IMR-90 (cell line): ENCODE data around the gene RERE. TPM values are rescaled to one million over a fixed set of nuclear protein-coding genes. Genes with fewer than 3 reads are reported as not detected.

Source experiments
- ATAC-seq: fragments of 200-7000 bp; cut with Tn5 transposase; 2 replicates; pipeline ENCODE4 v1.9.1; 2020; ENCODE audit warnings: low read depth, mild to moderate bottlenecking, moderate library complexity
- BruUV-seq: library from RNA; stranded (reverse); fragments of 400-500 nt; replicated peaks from 2 replicates; lab custom pipeline; 2021; lab: Mats Ljungman, UMichigan
- CTCF ChIA-PET: fragments of 300-600 bp; formaldehyde crosslinking; extraction: SDS; loops from one replicate; lab custom pipeline; 2021; ENCODE audit warnings: antibody characterized with exemption; lab: Yijun Ruan, JAX
- POLR2A ChIA-PET: fragments of 300-600 bp; sonication (Branson Sonifier 250); formaldehyde crosslinking; loops from one replicate; lab custom pipeline; 2022; ENCODE audit warnings: antibody characterized with exemption; ENCODE audit not compliant: unreplicated experiment; lab: Charles Lee
- DNase-seq: peaks from one replicate; pipeline ENCODE4 v3.0.0; 2013
- H2AFZ ChIP-seq: replicated peaks from 2 replicates; pipeline ENCODE3; 2013; ENCODE audit warnings: low read length, mild to moderate bottlenecking; ENCODE audit not compliant: poor library complexity
- H2AK5ac ChIP-seq: 2 replicates; pipeline ENCODE4 v1.6.1; 2013; ENCODE audit warnings: low read depth, low read length, inconsistent platforms
- H2AK9ac ChIP-seq: replicated peaks from 2 replicates; pipeline ENCODE3; 2013; ENCODE audit warnings: mild to moderate bottlenecking, low read depth, low read length, moderate library complexity; ENCODE audit not compliant: poor library complexity
- H2BK120ac ChIP-seq: 2 replicates; pipeline ENCODE4 v1.6.1; 2013; ENCODE audit warnings: low read depth, low read length, inconsistent platforms
- H2BK15ac ChIP-seq: 3 replicates; pipeline ENCODE4 v1.6.1; 2013; ENCODE audit warnings: low read depth, low read length, inconsistent platforms
- H2BK20ac ChIP-seq: 2 replicates; pipeline ENCODE4 v1.6.1; 2013; ENCODE audit warnings: low read depth, mild to moderate bottlenecking, inconsistent platforms, low read length, moderate library complexity
- H2BK5ac ChIP-seq: 2 replicates; pipeline ENCODE4 v1.6.1; 2013; ENCODE audit warnings: mild to moderate bottlenecking, low read depth, low read length, inconsistent platforms; ENCODE audit not compliant: poor library complexity, severe bottlenecking
- H3K14ac ChIP-seq: replicated peaks from 2 replicates; pipeline ENCODE4 v1.6.1; 2013; ENCODE audit warnings: low read depth, low read length, inconsistent platforms
- H3K18ac ChIP-seq: 2 replicates; pipeline ENCODE4 v1.6.1; 2013; ENCODE audit warnings: low read depth, low read length, control low read depth
- H3K23ac ChIP-seq: 2 replicates; pipeline ENCODE4 v1.6.1; 2013; ENCODE audit warnings: low read depth, low read length, inconsistent platforms
- H3K27ac ChIP-seq: 2 replicates; pipeline ENCODE4 v1.5.1; 2013; ENCODE audit warnings: mild to moderate bottlenecking, control low read depth, low read length; ENCODE audit not compliant: insufficient read depth
- H3K27me3 ChIP-seq: 2 replicates; pipeline ENCODE4 v1.6.1; 2013; ENCODE audit warnings: low read length; ENCODE audit not compliant: control insufficient read depth, insufficient read depth
- H3K36me3 ChIP-seq: 2 replicates; pipeline ENCODE4 v1.6.1; 2013; ENCODE audit warnings: low read length, mixed read lengths; ENCODE audit not compliant: control insufficient read depth, insufficient read depth
- H3K4ac ChIP-seq: 2 replicates; pipeline ENCODE4 v1.6.1; 2013; ENCODE audit warnings: low read depth, low read length, inconsistent platforms
- H3K4me1 ChIP-seq: 2 replicates; pipeline ENCODE4 v1.6.1; 2013; ENCODE audit warnings: low read length, mixed read lengths; ENCODE audit not compliant: control insufficient read depth, insufficient read depth
- H3K4me2 ChIP-seq: 2 replicates; pipeline ENCODE4 v1.6.1; 2013; ENCODE audit warnings: low read depth, mild to moderate bottlenecking, control low read depth, low read length, moderate library complexity
- H3K4me3 ChIP-seq: 2 replicates; pipeline ENCODE4 v1.5.1; 2013; ENCODE audit warnings: low read depth, mild to moderate bottlenecking, control low read depth, low read length, moderate library complexity; ENCODE audit not compliant: insufficient read depth
- H3K56ac ChIP-seq: 2 replicates; pipeline ENCODE4 v1.6.1; 2013; ENCODE audit warnings: low read length, inconsistent platforms; ENCODE audit not compliant: insufficient read depth; ENCODE audit errors: extremely low read depth
- H3K79me1 ChIP-seq, 2 experiments: 2 replicates each; pipeline ENCODE4 v1.6.1; 2013; ENCODE audit warnings: low read length in 2 of 2, inconsistent platforms in 1 of 2, low read depth in 1 of 2
- H3K9ac ChIP-seq: 2 replicates; pipeline ENCODE4 v1.6.1; 2013; ENCODE audit warnings: low read depth, low read length, control low read depth
- H3K9me1 ChIP-seq: 2 replicates; pipeline ENCODE4 v1.6.1; 2013; ENCODE audit warnings: low read length, inconsistent platforms; ENCODE audit not compliant: insufficient read depth
- H3K9me3 ChIP-seq: 2 replicates; pipeline ENCODE4 v1.6.1; 2013; ENCODE audit warnings: low read length; ENCODE audit not compliant: control insufficient read depth, insufficient read depth
- H4K20me1 ChIP-seq: 2 replicates; pipeline ENCODE4 v1.6.1; 2013; ENCODE audit warnings: low read length, inconsistent platforms; ENCODE audit not compliant: insufficient read depth
- H4K5ac ChIP-seq: 2 replicates; pipeline ENCODE4 v1.6.1; 2013; ENCODE audit warnings: mild to moderate bottlenecking, low read depth, low read length, control low read depth
- H4K8ac ChIP-seq, 2 experiments: 2 replicates each; pipeline ENCODE4 v1.6.1; 2013; ENCODE audit warnings: low read depth in 2 of 2, low read length in 2 of 2, control low read depth in 1 of 2, inconsistent platforms in 1 of 2
- H4K91ac ChIP-seq: 2 replicates; pipeline ENCODE4 v1.6.1; 2013; ENCODE audit warnings: low read depth, low read length, inconsistent platforms; ENCODE audit not compliant: insufficient read depth
- CEBPB ChIP-seq: IDR thresholded peaks from 2 replicates; pipeline ENCODE4 v1.6.1; 2012; ENCODE audit warnings: low read depth, low read length, improper control_type of control experiment
- CHD1 ChIP-seq: IDR thresholded peaks from 2 replicates; pipeline ENCODE4 v1.6.1; 2012; ENCODE audit warnings: low read depth, low read length, improper control_type of control experiment
- FOS ChIP-seq: fragments of 150-350 bp; IDR thresholded peaks from 2 replicates; pipeline ENCODE4 v1.6.1; 2016; ENCODE audit warnings: low read depth, low read length
- MAFK ChIP-seq: IDR thresholded peaks from 2 replicates; pipeline ENCODE4 v1.6.1; 2012; ENCODE audit warnings: low read depth, low read length, improper control_type of control experiment
- MAZ ChIP-seq: IDR thresholded peaks from 2 replicates; pipeline ENCODE4 v1.6.1; 2012; ENCODE audit warnings: low read depth, mild to moderate bottlenecking, low read length, improper control_type of control experiment, moderate library complexity, borderline replicate concordance
- MXI1 ChIP-seq: IDR thresholded peaks from 2 replicates; pipeline ENCODE4 v1.6.1; 2012; ENCODE audit warnings: low read depth, mild to moderate bottlenecking, low read length, moderate library complexity, borderline replicate concordance
- NFE2L2 ChIP-seq: fragments of 150-350 bp; IDR thresholded peaks from 2 replicates; pipeline ENCODE4 v1.6.1; 2016; ENCODE audit warnings: low read depth, mild to moderate bottlenecking, low read length
- POLR2A ChIP-seq: IDR thresholded peaks from 2 replicates; pipeline ENCODE4 v1.6.1; 2012; ENCODE audit warnings: mild to moderate bottlenecking, low read depth, low read length
- RAD21 ChIP-seq: IDR thresholded peaks from 2 replicates; pipeline ENCODE4 v1.6.1; 2012; ENCODE audit warnings: low read length, improper control_type of control experiment
- RCOR1 ChIP-seq: IDR thresholded peaks from 2 replicates; pipeline ENCODE4 v1.6.1; 2012; ENCODE audit warnings: mild to moderate bottlenecking, low read length, improper control_type of control experiment; ENCODE audit not compliant: insufficient replicate concordance
- SMC3 ChIP-seq: fragments of 150-350 bp; IDR thresholded peaks from 2 replicates; pipeline ENCODE4 v1.6.1; 2016; ENCODE audit warnings: low read depth, mild to moderate bottlenecking, antibody characterized with exemption, low read length, moderate library complexity
- WGBS, 2 experiments: methylation state at CpG; one replicate each; pipeline versions ENCODE4 v1.1.5 to v1.1.7; 2013; ENCODE audit warnings: missing lambda C conversion rate in 2 of 2; ENCODE audit not compliant: insufficient read length in 1 of 2; ENCODE audit errors: extremely low coverage in 2 of 2; 5-methylcytosine and 5-hydroxymethylcytosine counted together
- dilution Hi-C: fragments of 300-500 bp; cut with HindIII; formaldehyde crosslinking; loops from one replicate; pipeline ENCODE4 v1.14.3; 2018; ENCODE audit warnings: low sequenced_read_pairs; ENCODE audit not compliant: unreplicated experiment
- in situ Hi-C: fragments of 300-500 bp; cut with MboI; formaldehyde crosslinking; loops from 3 replicates; pipeline ENCODE4 v1.14.3; 2019; ENCODE audit warnings: low sequenced_read_pairs, inconsistent platforms, mixed read lengths
- intact Hi-C: fragments of 100-400 bp; cut with micrococcal nuclease; formaldehyde crosslinking; loops from 2 replicates; pipeline ENCODE4 v1.10.0; 2022
- polyA plus RNA-seq, 3 experiments: library from polyadenylated mRNA; depleted of rRNA; stranded (reverse); fragments of >200 nt; gene quantifications; 2 replicates each; pipeline ENCODE4 v1.2.3, GENCODE V29; 2012; ENCODE audit warnings: low replicate concordance in 1 of 3
- total RNA-seq: library from RNA; depleted of rRNA; stranded (reverse); fragments of >200 nt; gene quantifications from 2 replicates; pipeline ENCODE4 v1.2.3, GENCODE V29; 2012
- TF ChIP-seq, protein P1 (sequence below): fragments of 150-350 bp; IDR thresholded peaks from 2 replicates; pipeline ENCODE4 v1.6.1; 2016; ENCODE audit warnings: low read depth, mild to moderate bottlenecking, low read length, moderate library complexity, borderline replicate concordance
- TF ChIP-seq, protein P2 (sequence below): conservative IDR thresholded peaks from 2 replicates; pipeline ENCODE4 v1.5.1; 2012; ENCODE audit warnings: mild to moderate bottlenecking, low read depth, low read length, improper control_type of control experiment
- TF ChIP-seq, protein P3 (sequence below): fragments of 150-350 bp; IDR thresholded peaks from 2 replicates; pipeline ENCODE4 v1.6.1; 2017; ENCODE audit warnings: mild to moderate bottlenecking, antibody characterized with exemption, low read length, low read depth

RERE gene
- total and polyA plus RNA-seq, 2 of the 4 experiments (the other 2 are of a cell fraction), result 11.5 to 25.1 TPM

DNA sequence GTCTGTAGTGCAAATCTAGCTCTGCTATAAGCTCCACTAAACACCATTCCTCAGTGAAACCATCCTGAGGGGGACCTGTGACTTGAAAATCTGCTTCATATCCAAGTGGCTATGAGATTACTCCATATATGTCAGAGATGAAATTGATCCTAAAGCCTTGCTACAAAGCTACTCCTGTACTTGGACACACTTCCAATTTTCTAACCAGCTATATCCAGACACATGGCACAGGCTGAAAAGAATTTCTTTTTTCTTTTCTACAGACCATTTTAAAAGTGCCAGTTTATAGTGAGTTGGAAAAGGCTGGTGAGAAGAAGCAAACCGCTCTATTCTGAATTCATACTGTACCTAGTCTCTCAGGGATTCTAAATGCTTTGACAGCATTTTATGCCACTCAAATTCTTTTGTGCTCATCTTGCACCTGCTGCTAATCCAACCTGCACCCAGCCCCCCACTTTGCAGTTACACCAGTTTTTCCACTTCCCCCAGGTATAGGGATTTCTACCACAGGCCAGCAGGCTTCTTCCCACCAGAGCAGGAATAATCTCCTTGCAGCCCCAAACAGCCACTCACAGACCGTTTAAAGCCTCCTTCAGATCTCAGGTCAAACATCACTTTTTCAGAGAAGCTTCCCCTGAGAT lies 112.5 kb downstream of the RERE start:
- H2BK20ac ChIP-seq, result 0 out of 2 replicates have a peak overlapping the region, but pooled peaks have one; percentile 38
- H3K56ac ChIP-seq, result no peak overlapping the region
- H3K27me3 ChIP-seq, result no peaks in the 10 kb centered on the region
- no peak overlapping the region for H2AK9ac ChIP-seq
- TF ChIP-seq, protein P1, sequence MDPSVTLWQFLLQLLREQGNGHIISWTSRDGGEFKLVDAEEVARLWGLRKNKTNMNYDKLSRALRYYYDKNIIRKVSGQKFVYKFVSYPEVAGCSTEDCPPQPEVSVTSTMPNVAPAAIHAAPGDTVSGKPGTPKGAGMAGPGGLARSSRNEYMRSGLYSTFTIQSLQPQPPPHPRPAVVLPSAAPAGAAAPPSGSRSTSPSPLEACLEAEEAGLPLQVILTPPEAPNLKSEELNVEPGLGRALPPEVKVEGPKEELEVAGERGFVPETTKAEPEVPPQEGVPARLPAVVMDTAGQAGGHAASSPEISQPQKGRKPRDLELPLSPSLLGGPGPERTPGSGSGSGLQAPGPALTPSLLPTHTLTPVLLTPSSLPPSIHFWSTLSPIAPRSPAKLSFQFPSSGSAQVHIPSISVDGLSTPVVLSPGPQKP, result no peak
- TF ChIP-seq, protein P2, sequence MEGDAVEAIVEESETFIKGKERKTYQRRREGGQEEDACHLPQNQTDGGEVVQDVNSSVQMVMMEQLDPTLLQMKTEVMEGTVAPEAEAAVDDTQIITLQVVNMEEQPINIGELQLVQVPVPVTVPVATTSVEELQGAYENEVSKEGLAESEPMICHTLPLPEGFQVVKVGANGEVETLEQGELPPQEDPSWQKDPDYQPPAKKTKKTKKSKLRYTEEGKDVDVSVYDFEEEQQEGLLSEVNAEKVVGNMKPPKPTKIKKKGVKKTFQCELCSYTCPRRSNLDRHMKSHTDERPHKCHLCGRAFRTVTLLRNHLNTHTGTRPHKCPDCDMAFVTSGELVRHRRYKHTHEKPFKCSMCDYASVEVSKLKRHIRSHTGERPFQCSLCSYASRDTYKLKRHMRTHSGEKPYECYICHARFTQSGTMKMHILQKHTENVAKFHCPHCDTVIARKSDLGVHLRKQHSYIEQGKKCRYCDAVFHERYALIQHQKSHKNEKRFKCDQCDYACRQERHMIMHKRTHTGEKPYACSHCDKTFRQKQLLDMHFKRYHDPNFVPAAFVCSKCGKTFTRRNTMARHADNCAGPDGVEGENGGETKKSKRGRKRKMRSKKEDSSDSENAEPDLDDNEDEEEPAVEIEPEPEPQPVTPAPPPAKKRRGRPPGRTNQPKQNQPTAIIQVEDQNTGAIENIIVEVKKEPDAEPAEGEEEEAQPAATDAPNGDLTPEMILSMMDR, result no peak
- TF ChIP-seq MXI1 (no peak), RAD21 (no peak), MAZ (no peak), SMC3 (no peak), POLR2A (no peak), MAFK (no peak), RCOR1 (no peak), FOS (no peak), CEBPB (no peak), CHD1 (no peak), NFE2L2 (no peak)
- TF ChIP-seq, protein P3, sequence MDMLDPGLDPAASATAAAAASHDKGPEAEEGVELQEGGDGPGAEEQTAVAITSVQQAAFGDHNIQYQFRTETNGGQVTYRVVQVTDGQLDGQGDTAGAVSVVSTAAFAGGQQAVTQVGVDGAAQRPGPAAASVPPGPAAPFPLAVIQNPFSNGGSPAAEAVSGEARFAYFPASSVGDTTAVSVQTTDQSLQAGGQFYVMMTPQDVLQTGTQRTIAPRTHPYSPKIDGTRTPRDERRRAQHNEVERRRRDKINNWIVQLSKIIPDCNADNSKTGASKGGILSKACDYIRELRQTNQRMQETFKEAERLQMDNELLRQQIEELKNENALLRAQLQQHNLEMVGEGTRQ, result no peak
- no peak overlapping the region for H3K4me2 ChIP-seq
- H4K20me1 ChIP-seq, result peaks cover 12% of the 10 kb centered on the region; the same call in 1 of the 2 replicates
- no peaks in the 10 kb centered on the region for H3K9me3 ChIP-seq
- H2BK5ac ChIP-seq, result no peak overlapping the region
- no peak overlapping the region; the same call in 1 of the 2 replicates for H4K91ac ChIP-seq
- BruUV-seq, result no TSS peak
- H3K36me3 ChIP-seq, result no peaks in the 10 kb centered on the region
- H2BK120ac ChIP-seq, result 0 out of 2 replicates have a peak overlapping the region, but pooled peaks have one; percentile 14
- 0 out of 3 replicates have a peak overlapping the region, but pooled peaks have one; percentile 77 for H2BK15ac ChIP-seq
- POLR2A ChIA-PET, result no interaction called here
- H3K4ac ChIP-seq, result peak overlapping the region; percentile 42; the same call in 1 of the 2 replicates
- H3K23ac ChIP-seq, result no peak overlapping the region
- DNase-seq (no peak), ATAC-seq (no peak)
- H2AFZ ChIP-seq, result no peak overlapping the region
- intact Hi-C loops (loop anchor here (5.0 kb wide), 1 partner anchor 283 kb away; no protein-coding TSS in a partner anchor), in situ Hi-C loops (loop anchor here (25.0 kb wide), 1 partner anchor 718 kb away; no protein-coding TSS in a partner anchor), dilution Hi-C loops (no loop called here)
- H3K4me1 ChIP-seq, result peaks cover 8% of the 10 kb centered on the region
- no peak overlapping the region for H3K14ac ChIP-seq
- H3K9ac ChIP-seq, result no peak overlapping the region
- H3K18ac ChIP-seq, result peak overlapping the region; percentile 42; the same call in 1 of the 2 replicates
- H3K79me1 ChIP-seq, result peaks cover 14 to 43% of the 10 kb centered on the region in 2 experiments; a peak in 3 of 4 replicates
- H2AK5ac ChIP-seq, result no peak overlapping the region
- H4K8ac ChIP-seq, result no peak overlapping the region
- no CpG with 5 or more reads among the region's 2 CpGs for WGBS, 2 experiments
- H4K5ac ChIP-seq, result no peak overlapping the region
- CTCF ChIA-PET, result interaction anchor here (1.9 to 2.5 kb wide), 3 partner anchors 14 to 144 kb away, joined by 5 to 14 read pairs (median 8); no protein-coding TSS in a partner anchor
- H3K9me1 ChIP-seq, result peaks cover 6% of the 10 kb centered on the region
- no peak overlapping the region for H3K27ac ChIP-seq
- no peak overlapping the region for H3K4me3 ChIP-seq
